Measurements from ENCODE around the gene SNX14.

Gene SNX14

DNA sequence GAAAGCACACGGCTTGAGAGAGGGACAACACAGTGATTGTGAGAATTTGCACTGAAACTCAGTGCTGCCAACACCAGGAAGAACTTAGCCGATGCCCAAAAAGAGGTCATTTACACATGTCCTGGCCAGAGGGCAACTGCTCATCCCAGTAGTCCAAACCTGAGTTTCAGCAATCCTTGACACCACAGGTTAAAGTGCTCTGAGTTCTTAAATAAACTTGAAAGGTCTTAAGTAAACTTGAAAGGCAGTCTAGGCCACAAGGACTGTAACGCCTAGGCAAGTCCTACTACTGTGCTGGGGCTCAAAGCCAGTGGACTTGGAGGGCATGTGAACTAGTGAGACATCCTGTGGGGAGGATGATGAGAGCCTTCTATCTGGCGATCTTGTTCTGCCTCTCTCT, 14.1 kb downstream of the SNX14 start:
- DNase-seq (ENCODE audit: low read depth in 1 of 2, low spot score in 1 of 2), result no peak
- H3K27ac ChIP-seq (replicated peaks), result no peak overlapping the region
- TF ChIP-seq POLR2AphosphoS5 (IDR thresholded peaks at IDR 0.05; ENCODE audit: low read depth), result no peak
- TF ChIP-seq SPI1 (IDR thresholded peaks at IDR 0.05; ENCODE audit: borderline replicate concordance, low read depth), result no peak
- TF ChIP-seq GABPA (IDR thresholded peaks at IDR 0.05; ENCODE audit: low read depth), result no peak
- H3K4me3 ChIP-seq (replicated peaks; ENCODE audit: insufficient read depth, low read length), result no peak overlapping the region
- H3K27me3 ChIP-seq (ENCODE audit: insufficient read depth, poor library complexity, severe bottlenecking), result no peaks in the 10 kb centered on the region

DNA sequence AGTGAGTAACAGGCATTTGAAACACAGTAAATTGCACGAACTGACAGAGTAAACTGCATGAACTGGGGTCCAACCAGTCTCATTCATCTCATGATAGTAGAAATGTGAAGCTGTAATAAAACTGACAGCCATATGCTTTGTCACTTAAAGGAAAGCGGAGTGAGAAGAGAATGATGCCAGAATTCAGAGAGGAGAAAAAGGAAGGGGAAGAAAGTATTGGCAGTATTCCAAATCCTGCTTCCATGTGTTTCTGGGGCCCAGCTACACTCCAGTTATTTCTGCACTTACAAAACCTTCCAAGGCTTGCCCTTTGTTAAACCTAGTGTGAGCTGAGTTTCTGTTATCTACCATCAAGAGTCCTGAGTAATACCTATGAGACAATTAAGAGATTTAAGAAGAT, 17.2 kb downstream of the SNX14 start:
- no peak for DNase-seq (ENCODE audit: low read depth in 1 of 2, low spot score in 1 of 2)
- Histone ChIP-seq H3K27ac (replicated peaks) (no peak overlapping the region), H3K4me3 (replicated peaks; ENCODE audit: insufficient read depth, low read length) (no peak overlapping the region)

DNA sequence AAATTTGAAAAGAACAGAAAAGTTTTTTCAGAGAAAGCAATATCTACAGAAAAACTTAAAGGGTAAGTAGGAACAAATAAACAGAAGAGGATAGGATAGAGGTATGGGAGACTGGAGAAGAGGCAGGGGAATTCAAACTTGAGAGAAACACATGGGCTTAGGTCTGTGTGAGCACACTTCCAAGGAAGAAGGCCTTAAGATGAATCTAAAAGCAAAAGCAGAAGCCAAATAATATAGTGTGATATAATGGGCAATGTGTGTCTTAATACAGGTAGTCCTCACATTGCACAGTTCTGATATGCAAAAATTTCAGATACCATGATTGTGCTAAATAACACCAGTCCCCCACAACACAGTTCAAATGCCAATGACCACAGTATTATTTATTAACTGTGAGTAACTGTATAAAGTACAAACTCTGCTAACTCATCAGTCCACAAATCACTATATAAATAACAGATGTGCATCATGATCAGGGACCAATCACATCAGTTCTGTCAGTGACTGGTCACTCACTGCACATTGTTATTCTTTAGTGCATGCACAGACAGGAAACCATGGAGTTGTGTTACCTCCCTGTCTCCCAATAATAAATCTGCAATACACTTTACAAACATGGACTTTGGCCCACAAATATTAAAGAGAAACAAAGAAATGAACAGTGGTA, 18.6 kb downstream of the SNX14 start:
- H3K27ac ChIP-seq (replicated peaks), result no peak overlapping the region
- no peak overlapping the region for H3K4me3 ChIP-seq (replicated peaks; ENCODE audit: insufficient read depth, low read length)
- TF ChIP-seq POLR2AphosphoS5 (IDR thresholded peaks at IDR 0.05; ENCODE audit: low read depth), result no peak
- TF ChIP-seq SPI1 (IDR thresholded peaks at IDR 0.05; ENCODE audit: borderline replicate concordance, low read depth), result no peak
- TF ChIP-seq, protein P1, sequence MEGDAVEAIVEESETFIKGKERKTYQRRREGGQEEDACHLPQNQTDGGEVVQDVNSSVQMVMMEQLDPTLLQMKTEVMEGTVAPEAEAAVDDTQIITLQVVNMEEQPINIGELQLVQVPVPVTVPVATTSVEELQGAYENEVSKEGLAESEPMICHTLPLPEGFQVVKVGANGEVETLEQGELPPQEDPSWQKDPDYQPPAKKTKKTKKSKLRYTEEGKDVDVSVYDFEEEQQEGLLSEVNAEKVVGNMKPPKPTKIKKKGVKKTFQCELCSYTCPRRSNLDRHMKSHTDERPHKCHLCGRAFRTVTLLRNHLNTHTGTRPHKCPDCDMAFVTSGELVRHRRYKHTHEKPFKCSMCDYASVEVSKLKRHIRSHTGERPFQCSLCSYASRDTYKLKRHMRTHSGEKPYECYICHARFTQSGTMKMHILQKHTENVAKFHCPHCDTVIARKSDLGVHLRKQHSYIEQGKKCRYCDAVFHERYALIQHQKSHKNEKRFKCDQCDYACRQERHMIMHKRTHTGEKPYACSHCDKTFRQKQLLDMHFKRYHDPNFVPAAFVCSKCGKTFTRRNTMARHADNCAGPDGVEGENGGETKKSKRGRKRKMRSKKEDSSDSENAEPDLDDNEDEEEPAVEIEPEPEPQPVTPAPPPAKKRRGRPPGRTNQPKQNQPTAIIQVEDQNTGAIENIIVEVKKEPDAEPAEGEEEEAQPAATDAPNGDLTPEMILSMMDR (IDR thresholded peaks at IDR 0.05; ENCODE audit: insufficient read depth, low read length), result no peak
- TF ChIP-seq, protein P2, sequence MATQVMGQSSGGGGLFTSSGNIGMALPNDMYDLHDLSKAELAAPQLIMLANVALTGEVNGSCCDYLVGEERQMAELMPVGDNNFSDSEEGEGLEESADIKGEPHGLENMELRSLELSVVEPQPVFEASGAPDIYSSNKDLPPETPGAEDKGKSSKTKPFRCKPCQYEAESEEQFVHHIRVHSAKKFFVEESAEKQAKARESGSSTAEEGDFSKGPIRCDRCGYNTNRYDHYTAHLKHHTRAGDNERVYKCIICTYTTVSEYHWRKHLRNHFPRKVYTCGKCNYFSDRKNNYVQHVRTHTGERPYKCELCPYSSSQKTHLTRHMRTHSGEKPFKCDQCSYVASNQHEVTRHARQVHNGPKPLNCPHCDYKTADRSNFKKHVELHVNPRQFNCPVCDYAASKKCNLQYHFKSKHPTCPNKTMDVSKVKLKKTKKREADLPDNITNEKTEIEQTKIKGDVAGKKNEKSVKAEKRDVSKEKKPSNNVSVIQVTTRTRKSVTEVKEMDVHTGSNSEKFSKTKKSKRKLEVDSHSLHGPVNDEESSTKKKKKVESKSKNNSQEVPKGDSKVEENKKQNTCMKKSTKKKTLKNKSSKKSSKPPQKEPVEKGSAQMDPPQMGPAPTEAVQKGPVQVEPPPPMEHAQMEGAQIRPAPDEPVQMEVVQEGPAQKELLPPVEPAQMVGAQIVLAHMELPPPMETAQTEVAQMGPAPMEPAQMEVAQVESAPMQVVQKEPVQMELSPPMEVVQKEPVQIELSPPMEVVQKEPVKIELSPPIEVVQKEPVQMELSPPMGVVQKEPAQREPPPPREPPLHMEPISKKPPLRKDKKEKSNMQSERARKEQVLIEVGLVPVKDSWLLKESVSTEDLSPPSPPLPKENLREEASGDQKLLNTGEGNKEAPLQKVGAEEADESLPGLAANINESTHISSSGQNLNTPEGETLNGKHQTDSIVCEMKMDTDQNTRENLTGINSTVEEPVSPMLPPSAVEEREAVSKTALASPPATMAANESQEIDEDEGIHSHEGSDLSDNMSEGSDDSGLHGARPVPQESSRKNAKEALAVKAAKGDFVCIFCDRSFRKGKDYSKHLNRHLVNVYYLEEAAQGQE (IDR thresholded peaks at IDR 0.05; ENCODE audit: insufficient replicate concordance, low read depth), result no peak
- no peak for TF ChIP-seq GABPA (IDR thresholded peaks at IDR 0.05; ENCODE audit: low read depth)
- no peaks in the 10 kb centered on the region for H3K27me3 ChIP-seq (ENCODE audit: insufficient read depth, poor library complexity, severe bottlenecking)
- no peak for DNase-seq (ENCODE audit: low read depth in 1 of 2, low spot score in 1 of 2)

More for the DNA sequence above, 17.2 kb downstream of the SNX14 start:
- H3K27me3 ChIP-seq (ENCODE audit: insufficient read depth, poor library complexity, severe bottlenecking), result no peaks in the 10 kb centered on the region
- TF ChIP-seq GABPA (IDR thresholded peaks at IDR 0.05; ENCODE audit: low read depth), result no peak
- TF ChIP-seq, protein P2 (IDR thresholded peaks at IDR 0.05; ENCODE audit: insufficient replicate concordance, low read depth), result no peak
- TF ChIP-seq, protein P1 (IDR thresholded peaks at IDR 0.05; ENCODE audit: insufficient read depth, low read length), result no peak
- no peak for TF ChIP-seq POLR2AphosphoS5 (IDR thresholded peaks at IDR 0.05; ENCODE audit: low read depth)
- no peak for TF ChIP-seq SPI1 (IDR thresholded peaks at IDR 0.05; ENCODE audit: borderline replicate concordance, low read depth)

DNA sequence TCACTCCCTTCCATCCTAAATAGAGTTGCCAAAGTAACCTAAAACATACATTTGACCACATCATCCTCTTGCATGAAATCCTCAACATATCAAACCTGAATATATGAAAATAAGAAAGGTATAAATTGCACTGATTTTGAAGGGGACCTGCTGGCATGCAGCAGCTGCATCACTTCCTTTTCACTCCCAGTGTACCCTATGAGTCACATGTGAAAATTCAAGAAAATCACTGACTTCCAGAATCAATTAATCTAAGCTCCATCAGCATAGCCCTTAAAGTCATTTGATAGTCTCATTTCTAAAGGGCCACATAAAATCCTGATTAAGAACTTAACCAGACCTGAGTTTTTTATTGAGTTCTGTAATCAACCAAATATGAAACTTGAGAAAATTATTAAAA, 24.3 kb downstream of the SNX14 start:
- H3K27ac ChIP-seq (replicated peaks), result no peak overlapping the region
- H3K4me3 ChIP-seq (replicated peaks; ENCODE audit: insufficient read depth, low read length), result no peak overlapping the region
- no peak for DNase-seq (ENCODE audit: low read depth in 1 of 2, low spot score in 1 of 2)
- H3K27me3 ChIP-seq (ENCODE audit: insufficient read depth, poor library complexity, severe bottlenecking), result no peaks in the 10 kb centered on the region
- TF ChIP-seq, protein P2 (IDR thresholded peaks at IDR 0.05; ENCODE audit: insufficient replicate concordance, low read depth), result no peak
- TF ChIP-seq, protein P1 (IDR thresholded peaks at IDR 0.05; ENCODE audit: insufficient read depth, low read length), result no peak
- TF ChIP-seq POLR2AphosphoS5 (IDR thresholded peaks at IDR 0.05; ENCODE audit: low read depth), result no peak

Data from HL-60 (cell line).